HUES64 (cell line): ENCODE data around the gene SLC35E3.
"Not testable (repeated sequence)": the region's sequence is repeated elsewhere in the genome, so short reads cannot be mapped to it uniquely, and the experiment has no call there.

Experiments
- H3K27ac ChIP-seq: 2 replicates; pipeline ENCODE4 v1.7.0; 2013; ENCODE audit warnings: low read depth, low read length, inconsistent platforms
- H3K27me3 ChIP-seq: 2 replicates; pipeline ENCODE4 v1.6.1; 2013; ENCODE audit warnings: mild to moderate bottlenecking, low read length; ENCODE audit not compliant: insufficient read depth
- H3K36me3 ChIP-seq: 2 replicates; pipeline ENCODE4 v1.6.1; 2013; ENCODE audit warnings: mild to moderate bottlenecking, low read length; ENCODE audit not compliant: insufficient read depth
- H3K4me1 ChIP-seq: 2 replicates; pipeline ENCODE4 v1.6.1; 2013; ENCODE audit warnings: mild to moderate bottlenecking, low read length, moderate library complexity; ENCODE audit not compliant: insufficient read depth
- H3K4me3 ChIP-seq: 2 replicates; pipeline ENCODE4 v1.5.1; 2013; ENCODE audit warnings: mild to moderate bottlenecking, low read length, moderate library complexity
- H3K9ac ChIP-seq: 2 replicates; pipeline ENCODE4 v1.6.1; 2013; ENCODE audit warnings: mild to moderate bottlenecking, low read depth, low read length
- H3K9me3 ChIP-seq: 2 replicates; pipeline ENCODE4 v1.6.1; 2013; ENCODE audit warnings: low read depth, low read length; ENCODE audit not compliant: insufficient read depth
- WGBS: fragments of 150-250, 120-280 bp; methylation state at CpG from one replicate; pipeline ENCODE4 v1.1.7; 2013; ENCODE audit warnings: missing lambda C conversion rate; 5-methylcytosine and 5-hydroxymethylcytosine counted together

SLC35E3 gene

DNA sequence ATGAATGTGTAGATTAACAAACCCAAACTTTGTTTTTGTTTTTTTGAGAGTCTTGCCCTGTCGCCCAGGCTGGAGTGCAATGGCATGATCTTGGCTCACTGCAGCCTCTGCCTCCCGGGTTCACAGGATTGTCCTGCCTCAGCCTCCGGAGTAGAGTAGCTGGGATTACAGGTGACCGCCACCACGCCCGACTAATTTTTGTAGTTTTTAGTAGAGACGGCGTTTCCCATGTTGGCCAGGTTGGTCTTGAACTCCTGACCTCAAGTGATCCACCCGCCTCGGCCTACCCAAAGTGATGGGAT is 61.2 kb downstream of the SLC35E3 start:
- Histone ChIP-seq H3K27ac (peak overlapping the region; percentile 100; the same call in 1 of the 2 replicates), H3K36me3 (peaks cover 27% of the 10 kb centered on the region), H3K9ac (peak overlapping the region; percentile 100), H3K4me1 (peaks cover 16% of the 10 kb centered on the region), H3K4me3 (peak overlapping the region; percentile 97)
- not testable (repeated sequence) for H3K27me3 ChIP-seq, H3K9me3 ChIP-seq
- 35% methylated on average over 10 of the region's 10 CpGs for WGBS

DNA sequence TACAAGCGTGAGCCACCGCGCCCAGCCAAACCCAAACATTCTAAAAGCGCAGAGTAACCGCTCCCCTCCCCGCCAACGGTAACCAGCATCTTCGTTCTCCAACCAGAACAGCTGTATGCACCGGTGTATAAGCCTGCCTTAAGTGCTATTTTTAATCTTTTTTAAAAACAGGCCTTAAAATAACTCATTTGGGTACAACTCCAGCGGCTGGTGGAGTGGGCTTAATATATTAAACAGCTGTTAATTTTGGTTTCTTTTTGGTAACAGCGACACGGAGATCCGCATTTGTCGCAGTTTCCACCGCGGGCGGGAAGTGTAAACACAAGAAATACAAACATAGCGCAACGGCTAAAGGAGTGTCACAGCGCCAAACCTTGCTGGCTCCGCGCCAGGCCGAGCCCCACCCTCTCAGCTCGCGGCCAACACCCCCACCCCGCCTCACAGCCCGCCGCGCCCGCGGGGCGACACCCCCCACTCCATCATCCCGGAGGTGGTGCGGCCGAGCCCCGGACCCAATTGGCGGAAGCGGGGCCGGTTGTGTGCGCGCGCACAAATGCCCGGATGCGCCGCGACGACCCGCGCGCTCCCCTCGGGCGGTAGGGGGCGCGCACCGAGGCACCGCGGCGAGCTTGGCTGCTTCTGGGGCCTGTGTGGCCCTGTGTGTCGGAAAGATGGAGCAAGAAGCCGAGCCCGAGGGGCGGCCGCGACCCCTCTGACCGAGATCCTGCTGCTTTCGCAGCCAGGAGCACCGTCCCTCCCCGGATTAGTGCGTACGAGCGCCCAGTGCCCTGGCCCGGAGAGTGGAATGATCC is 61.8 kb downstream of the SLC35E3 start, which contains the start of gene MDM2:
Gene MDM2 (plus strand): TSS at position 602 of the 812 bp plus-strand sequence. CDS start 301 bp downstream, outside the sequence.
- H3K9me3 ChIP-seq = no peaks in the 10 kb centered on the region
- peaks cover 16% of the 10 kb centered on the region for H3K4me1 ChIP-seq
- WGBS = 1% methylated on average over 72 of the region's 72 CpGs

DNA sequence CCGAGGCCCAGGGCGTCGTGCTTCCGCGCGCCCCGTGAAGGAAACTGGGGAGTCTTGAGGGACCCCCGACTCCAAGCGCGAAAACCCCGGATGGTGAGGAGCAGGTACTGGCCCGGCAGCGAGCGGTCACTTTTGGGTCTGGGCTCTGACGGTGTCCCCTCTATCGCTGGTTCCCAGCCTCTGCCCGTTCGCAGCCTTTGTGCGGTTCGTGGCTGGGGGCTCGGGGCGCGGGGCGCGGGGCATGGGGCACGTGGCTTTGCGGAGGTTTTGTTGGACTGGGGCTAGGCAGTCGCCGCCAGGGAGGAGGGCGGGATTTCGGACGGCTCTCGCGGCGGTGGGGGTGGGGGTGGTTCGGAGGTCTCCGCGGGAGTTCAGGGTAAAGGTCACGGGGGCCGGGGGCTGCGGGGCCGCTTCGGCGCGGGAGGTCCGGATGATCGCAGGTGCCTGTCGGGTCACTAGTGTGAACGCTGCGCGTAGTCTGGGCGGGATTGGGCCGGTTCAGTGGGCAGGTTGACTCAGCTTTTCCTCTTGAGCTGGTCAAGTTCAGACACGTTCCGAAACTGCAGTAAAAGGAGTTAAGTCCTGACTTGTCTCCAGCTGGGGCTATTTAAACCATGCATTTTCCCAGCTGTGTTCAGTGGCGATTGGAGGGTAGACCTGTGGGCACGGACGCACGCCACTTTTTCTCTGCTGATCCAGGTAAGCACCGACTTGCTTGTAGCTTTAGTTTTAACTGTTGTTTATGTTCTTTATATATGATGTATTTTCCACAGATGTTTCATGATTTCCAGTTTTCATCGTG is 62.6 kb downstream of the SLC35E3 start:
- H3K27me3 ChIP-seq = no peaks in the 10 kb centered on the region
- H3K27ac ChIP-seq = peak overlapping the region; percentile 100
- H3K36me3 ChIP-seq = peaks cover 41% of the 10 kb centered on the region
- H3K9ac ChIP-seq = peak overlapping the region; percentile 100
- peak overlapping the region; percentile 97 for H3K4me3 ChIP-seq
- under 1% methylated on average over 61 of the region's 61 CpGs for WGBS
- no peaks in the 10 kb centered on the region for H3K9me3 ChIP-seq
- H3K4me1 ChIP-seq = peaks cover 16% of the 10 kb centered on the region

More for the DNA sequence above, 61.8 kb downstream of the SLC35E3 start, which contains the start of gene MDM2:
- Histone ChIP-seq H3K9ac (peak within 1 kb of the TSS; percentile 100), H3K27ac (peak within 1 kb of the TSS; percentile 100), H3K27me3 (no peaks in the 10 kb centered on the region), H3K36me3 (peaks cover 33% of the 10 kb centered on the region), H3K4me3 (peak within 1 kb of the TSS; percentile 97)

DNA sequence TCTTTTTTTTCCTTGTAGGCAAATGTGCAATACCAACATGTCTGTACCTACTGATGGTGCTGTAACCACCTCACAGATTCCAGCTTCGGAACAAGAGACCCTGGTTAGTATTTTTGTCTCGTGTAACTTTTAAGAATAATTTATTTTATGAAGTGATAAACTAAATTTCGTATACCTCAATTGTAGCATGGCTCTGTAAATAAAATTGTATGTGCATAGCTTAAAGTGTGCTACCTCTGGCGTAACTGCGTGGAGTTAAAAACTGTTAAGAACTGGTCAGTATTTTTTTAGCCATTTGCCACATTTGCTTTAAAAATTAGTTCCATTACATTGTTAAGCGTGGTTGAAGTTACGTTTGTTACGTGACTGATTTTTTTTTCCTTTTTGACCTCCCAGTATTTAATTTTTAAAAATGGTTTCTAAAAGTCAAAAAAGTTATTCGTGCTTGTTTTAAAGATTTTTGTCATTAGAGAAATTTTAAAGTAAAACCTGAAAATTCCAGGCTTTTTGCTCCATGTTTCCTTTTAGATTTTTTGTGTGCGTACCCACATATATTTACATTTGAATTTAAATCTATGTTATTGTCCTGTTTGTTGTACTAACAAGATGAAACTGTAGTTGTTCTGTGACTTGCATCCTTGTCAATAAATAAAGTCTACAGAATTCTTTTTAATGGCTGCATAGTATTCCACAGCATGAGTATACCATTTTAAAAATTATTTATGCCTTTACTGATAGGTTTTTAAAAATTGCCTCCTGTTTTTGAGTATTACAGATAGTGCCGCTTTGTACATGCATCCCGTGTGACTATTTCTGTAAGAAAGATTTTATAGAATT is 63.4 kb downstream of the SLC35E3 start:
- Histone ChIP-seq H3K4me3 (peak overlapping the region; percentile 97), H3K27me3 (no peaks in the 10 kb centered on the region), H3K9ac (peak overlapping the region; percentile 100), H3K4me1 (peaks cover 16% of the 10 kb centered on the region), H3K36me3 (peaks cover 49% of the 10 kb centered on the region), H3K9me3 (no peaks in the 10 kb centered on the region), H3K27ac (peak overlapping the region; percentile 100)
- 63% methylated on average over 6 of the region's 12 CpGs for WGBS

DNA sequence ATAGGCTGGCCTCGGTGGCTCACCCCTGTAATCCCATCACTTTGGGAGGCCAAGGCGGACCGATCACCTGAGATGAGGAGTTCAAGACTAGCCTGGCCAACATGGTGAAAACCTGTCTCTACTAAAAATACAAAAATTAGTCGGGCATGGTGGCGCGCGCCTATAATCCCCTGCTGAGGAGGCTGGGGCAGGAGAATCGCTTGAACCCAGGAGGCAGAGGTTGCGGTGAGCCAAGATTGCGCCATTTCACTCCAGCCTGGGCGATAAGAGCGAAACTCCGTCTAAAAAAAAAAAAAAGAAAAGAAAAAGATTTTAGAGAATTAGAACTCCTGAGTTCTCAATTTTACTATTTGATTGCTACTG is 64.0 kb downstream of the SLC35E3 start:
- WGBS = 98% methylated on average over 13 of the region's 13 CpGs
- Histone ChIP-seq H3K36me3 (peaks cover 55% of the 10 kb centered on the region), H3K4me3 (peak overlapping the region; percentile 97), H3K4me1 (peaks cover 11% of the 10 kb centered on the region)
- H3K9ac ChIP-seq, H3K27ac ChIP-seq, H3K9me3 ChIP-seq, H3K27me3 ChIP-seq: not testable (repeated sequence)

DNA sequence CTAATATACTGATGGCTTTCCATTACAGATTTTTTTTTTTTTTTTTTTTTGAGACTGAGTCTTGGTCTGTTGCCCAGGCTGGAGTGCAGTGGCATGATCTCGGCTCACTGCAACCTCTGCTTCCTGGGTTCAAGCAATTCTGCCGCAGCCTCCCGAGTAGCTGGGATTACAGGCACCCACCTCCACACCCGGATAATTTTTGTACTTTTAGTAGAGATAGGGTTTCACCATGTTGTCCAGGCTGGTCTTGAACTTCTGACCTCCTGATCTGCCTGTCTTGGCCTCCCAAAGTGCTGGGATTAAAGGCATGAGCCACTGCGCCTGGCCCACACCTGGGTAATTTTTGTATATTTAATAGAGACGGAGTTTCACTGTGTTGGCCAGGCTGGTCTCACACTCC is 65.6 kb downstream of the SLC35E3 start:
- H3K4me1 ChIP-seq, H3K9ac ChIP-seq, H3K27me3 ChIP-seq, H3K27ac ChIP-seq, H3K9me3 ChIP-seq: not testable (repeated sequence)
- H3K4me3 ChIP-seq = 0 out of 2 replicates have a peak overlapping the region, but pooled peaks have one; percentile 21
- peaks cover 70% of the 10 kb centered on the region for H3K36me3 ChIP-seq
- 97% methylated on average over 6 of the region's 6 CpGs for WGBS

DNA sequence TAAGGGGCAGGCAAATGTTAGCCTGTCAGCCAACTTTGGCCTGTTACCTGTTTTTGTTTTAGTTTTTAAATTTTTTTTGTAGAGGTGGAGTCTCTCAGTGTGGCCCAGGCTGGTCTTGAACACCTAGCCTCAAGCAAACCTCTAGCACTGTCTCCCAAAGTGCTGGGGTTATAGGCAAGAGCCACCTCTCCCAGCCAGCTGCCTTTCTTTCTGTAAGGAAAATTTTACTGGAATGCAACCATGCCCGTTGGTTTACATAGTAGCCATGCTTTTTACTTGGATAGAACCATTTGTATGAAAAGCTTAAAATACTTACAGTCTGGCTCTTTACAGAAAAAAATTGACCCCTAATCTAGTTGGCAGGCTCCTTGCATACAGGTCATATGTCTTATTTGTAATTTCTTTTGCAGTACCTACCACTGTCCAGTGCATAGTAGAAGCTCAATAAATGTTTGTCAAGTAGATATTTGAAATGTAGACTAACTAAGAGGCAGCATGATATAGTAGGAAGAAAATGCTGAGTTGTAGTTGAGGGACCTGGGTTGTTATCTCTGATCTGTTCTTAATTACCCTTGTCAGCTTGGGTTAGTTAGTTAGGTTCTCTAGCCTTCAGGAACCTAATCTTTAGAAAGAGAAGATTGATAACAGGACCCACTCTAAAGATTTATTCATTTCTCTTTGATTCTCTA is 66.7 kb downstream of the SLC35E3 start:
- H3K4me3 ChIP-seq = 0 out of 2 replicates have a peak overlapping the region, but pooled peaks have one; percentile 24
- H3K9ac ChIP-seq = no peak overlapping the region
- WGBS = 83% methylated on average over 1 of the region's 1 CpG
- H3K27ac ChIP-seq = no peak overlapping the region
- no peaks in the 10 kb centered on the region for H3K9me3 ChIP-seq
- H3K27me3 ChIP-seq = no peaks in the 10 kb centered on the region
- peaks cover 81% of the 10 kb centered on the region for H3K36me3 ChIP-seq
- H3K4me1 ChIP-seq = no peaks in the 10 kb centered on the region

DNA sequence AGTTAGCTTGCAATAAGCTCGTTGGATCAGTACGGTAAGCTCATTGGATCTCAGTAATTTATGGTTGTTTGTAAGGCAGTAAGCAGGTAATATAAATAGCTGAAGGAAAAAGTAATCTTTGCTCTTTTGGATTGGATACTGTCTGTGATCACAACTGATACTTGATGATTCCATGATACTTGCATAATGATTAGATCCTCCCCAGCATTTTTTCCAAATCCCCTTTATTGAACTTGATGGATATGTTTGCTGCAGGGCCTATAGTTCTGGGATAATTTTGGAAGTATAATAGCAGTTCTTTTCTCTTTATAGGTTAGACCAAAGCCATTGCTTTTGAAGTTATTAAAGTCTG is 67.2 kb downstream of the SLC35E3 start:
- Histone ChIP-seq H3K4me3 (no peak overlapping the region), H3K27me3 (no peaks in the 10 kb centered on the region), H3K9me3 (no peaks in the 10 kb centered on the region), H3K4me1 (no peaks in the 10 kb centered on the region), H3K36me3 (peaks cover 86% of the 10 kb centered on the region), H3K27ac (no peak overlapping the region), H3K9ac (no peak overlapping the region)
- 92% methylated on average over 2 of the region's 2 CpGs for WGBS

DNA sequence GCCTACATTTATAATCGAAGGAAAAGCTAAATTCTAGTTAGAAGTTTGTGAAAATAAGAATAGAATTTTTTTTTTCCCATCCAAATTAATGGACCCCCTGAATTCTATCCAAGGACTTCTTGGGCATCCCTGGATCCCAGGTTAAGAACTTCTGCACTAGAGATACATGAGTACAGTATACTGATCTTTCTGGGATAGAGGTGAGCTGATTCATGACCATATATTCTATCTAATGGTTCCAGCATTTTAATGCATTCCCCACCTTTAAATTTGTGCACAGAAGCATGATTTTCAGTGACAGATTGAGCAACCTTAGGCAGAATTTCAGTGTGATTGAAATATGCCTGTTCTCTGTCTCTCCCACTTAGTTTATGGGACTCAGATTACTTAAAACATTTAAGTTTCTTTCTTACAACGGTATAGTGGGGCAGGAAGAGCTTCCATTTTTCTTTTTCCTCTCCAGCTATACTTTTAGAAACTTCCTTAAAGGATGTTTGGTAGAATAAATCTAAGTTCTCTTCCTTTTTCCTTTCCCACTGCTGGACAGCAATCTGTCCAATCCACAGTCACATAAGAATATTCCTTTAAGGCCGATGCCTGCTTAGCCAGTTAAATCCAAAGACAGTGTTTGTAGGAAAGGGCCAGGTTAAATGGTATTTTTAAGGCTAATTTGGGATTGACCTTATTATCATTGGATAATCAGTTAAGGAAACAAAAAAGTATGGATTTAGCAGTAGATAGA is 68.7 kb downstream of the SLC35E3 start:
- no peak overlapping the region for H3K27ac ChIP-seq
- 100% methylated on average over 2 of the region's 3 CpGs for WGBS
- H3K9me3 ChIP-seq = no peaks in the 10 kb centered on the region
- no peaks in the 10 kb centered on the region for H3K27me3 ChIP-seq
- peaks cover 95% of the 10 kb centered on the region for H3K36me3 ChIP-seq
- no peaks in the 10 kb centered on the region for H3K4me1 ChIP-seq
- no peak overlapping the region for H3K9ac ChIP-seq
- no peak overlapping the region for H3K4me3 ChIP-seq
